MCF 10A (cell line): ENCODE measurements around the gene KCNC2. TPM values are rescaled to one million over a fixed set of nuclear protein-coding genes. Genes with fewer than 3 reads are reported as not detected.

Experiments used
- BruUV-seq: library from RNA; stranded (reverse); fragments of 400-500 nt; replicated peaks from 2 replicates; lab custom pipeline; 2021; lab: Mats Ljungman, UMichigan
- CTCF ChIA-PET: fragments of 300-600 bp; sonication (Branson Sonifier 250); formaldehyde crosslinking; extraction: SDS; loops from one replicate; lab custom pipeline; 2021; ENCODE audit warnings: antibody characterized with exemption, inconsistent platforms; lab: Yijun Ruan, JAX
- POLR2A ChIA-PET: fragments of 300-600, 350-650 bp; sonication (Branson Sonifier 250); formaldehyde crosslinking; extraction: SDS; loops from one replicate; lab custom pipeline; 2020; ENCODE audit warnings: antibody characterized with exemption, inconsistent platforms; lab: Yijun Ruan, JAX
- DNase-seq: peaks from one replicate; pipeline ENCODE4 v3.0.0-alpha.2; 2018; ENCODE audit not compliant: unreplicated experiment
- H3K27ac Mint-ChIP-seq: one replicate; pipeline ENCODE4 v1.8.0; 2022; ENCODE audit warnings: mild to moderate bottlenecking, low read depth, mixed read lengths; ENCODE audit not compliant: unreplicated experiment
- H3K27me3 Mint-ChIP-seq: one replicate; pipeline ENCODE4 v1.8.0; 2022; ENCODE audit warnings: mixed read lengths; ENCODE audit not compliant: insufficient read depth, unreplicated experiment
- H3K36me3 Mint-ChIP-seq: one replicate; pipeline ENCODE4 v1.8.0; 2022; ENCODE audit warnings: mild to moderate bottlenecking, moderate library complexity, mixed read lengths; ENCODE audit not compliant: insufficient read depth, unreplicated experiment
- H3K4me1 Mint-ChIP-seq: one replicate; pipeline ENCODE4 v1.8.0; 2022; ENCODE audit warnings: mixed read lengths; ENCODE audit not compliant: insufficient read depth, unreplicated experiment
- H3K4me3 Mint-ChIP-seq: one replicate; pipeline ENCODE4 v1.8.0; 2022; ENCODE audit warnings: mild to moderate bottlenecking, moderate library complexity, mixed read lengths; ENCODE audit not compliant: unreplicated experiment
- H3K9me3 Mint-ChIP-seq: one replicate; pipeline ENCODE4 v1.8.0; 2022; ENCODE audit warnings: mixed read lengths; ENCODE audit not compliant: unreplicated experiment
- intact Hi-C: fragments of 100-400 bp; cut with micrococcal nuclease; formaldehyde crosslinking; loops from 2 replicates; pipeline ENCODE4 v1.14.1; 2022
- total RNA-seq: library from RNA; stranded (reverse); gene quantifications from 2 replicates; pipeline ENCODE4 v1.2.3, GENCODE V29; 2022
- TF ChIP-seq, protein P1 (sequence below): fragments of 200-600 bp; IDR thresholded peaks from one replicate; pipeline ENCODE4 v1.8.0; 2022; ENCODE audit warnings: antibody characterized with exemption, mild to moderate bottlenecking; ENCODE audit not compliant: unreplicated experiment

The KCNC2 gene
- total RNA-seq, 1 experiment from 2014 or later, result not detected

DNA sequence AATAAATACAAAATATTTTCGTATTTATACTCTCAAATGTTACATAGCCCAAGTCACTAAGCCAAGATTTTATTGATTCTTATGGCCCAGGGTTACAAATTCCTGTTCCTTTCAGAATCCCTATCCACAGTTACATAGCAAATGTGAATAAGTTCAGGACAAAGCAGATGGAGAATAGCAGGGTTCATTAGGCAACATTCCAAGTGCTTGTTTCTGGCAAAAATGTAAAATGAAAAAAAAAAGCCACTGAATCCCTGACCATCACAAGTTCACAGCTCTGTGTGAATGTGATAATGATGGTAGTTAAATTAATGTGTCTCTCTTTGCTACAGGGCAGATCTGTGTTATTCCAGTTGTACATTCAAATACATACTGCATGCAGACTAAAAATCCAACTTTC is 74.6 kb downstream of the KCNC2 start:
- DNase-seq, result no peak
- intact Hi-C loops, result no loop called here
- Mint-ChIP-seq H3K27me3 (no peaks in the 10 kb centered on the region), H3K36me3 (no peaks in the 10 kb centered on the region), H3K4me1 (peaks cover 24% of the 10 kb centered on the region), H3K4me3 (no peak overlapping the region), H3K9me3 (peaks cover 7% of the 10 kb centered on the region), H3K27ac (no peak overlapping the region)
- BruUV-seq, result no TSS peak
- CTCF ChIA-PET, result interaction anchor here (0.6 kb wide), 2 partner anchors 15 to 24 kb away, joined by 3 to 4 read pairs; no protein-coding TSS in a partner anchor
- TF ChIP-seq, protein P1, sequence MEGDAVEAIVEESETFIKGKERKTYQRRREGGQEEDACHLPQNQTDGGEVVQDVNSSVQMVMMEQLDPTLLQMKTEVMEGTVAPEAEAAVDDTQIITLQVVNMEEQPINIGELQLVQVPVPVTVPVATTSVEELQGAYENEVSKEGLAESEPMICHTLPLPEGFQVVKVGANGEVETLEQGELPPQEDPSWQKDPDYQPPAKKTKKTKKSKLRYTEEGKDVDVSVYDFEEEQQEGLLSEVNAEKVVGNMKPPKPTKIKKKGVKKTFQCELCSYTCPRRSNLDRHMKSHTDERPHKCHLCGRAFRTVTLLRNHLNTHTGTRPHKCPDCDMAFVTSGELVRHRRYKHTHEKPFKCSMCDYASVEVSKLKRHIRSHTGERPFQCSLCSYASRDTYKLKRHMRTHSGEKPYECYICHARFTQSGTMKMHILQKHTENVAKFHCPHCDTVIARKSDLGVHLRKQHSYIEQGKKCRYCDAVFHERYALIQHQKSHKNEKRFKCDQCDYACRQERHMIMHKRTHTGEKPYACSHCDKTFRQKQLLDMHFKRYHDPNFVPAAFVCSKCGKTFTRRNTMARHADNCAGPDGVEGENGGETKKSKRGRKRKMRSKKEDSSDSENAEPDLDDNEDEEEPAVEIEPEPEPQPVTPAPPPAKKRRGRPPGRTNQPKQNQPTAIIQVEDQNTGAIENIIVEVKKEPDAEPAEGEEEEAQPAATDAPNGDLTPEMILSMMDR, result no peak
- POLR2A ChIA-PET, result interaction anchor here (0.6 kb wide), 1 partner anchor 14 kb away, joined by 3 read pairs; no protein-coding TSS in a partner anchor

DNA sequence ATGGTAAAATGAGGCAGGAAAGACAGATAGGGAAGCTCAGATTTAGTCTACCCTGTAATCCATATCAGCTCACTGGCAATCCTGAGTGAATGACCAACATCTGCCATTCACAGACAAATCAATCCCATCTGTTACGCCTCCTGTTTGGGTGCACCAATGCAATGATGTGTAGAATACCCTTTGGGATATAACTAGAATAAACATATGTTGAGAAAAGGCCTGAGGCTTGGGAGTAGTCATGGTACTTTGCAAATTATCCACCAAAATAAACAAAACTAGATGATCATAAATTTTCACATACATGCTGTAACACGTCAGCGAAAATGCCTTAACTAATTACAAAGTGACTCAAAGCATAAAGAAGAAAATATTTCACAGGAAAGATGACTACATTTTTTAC is 78.8 kb downstream of the KCNC2 start:
- peak overlapping the region; percentile 74 for H3K27ac Mint-ChIP-seq
- H3K27me3 Mint-ChIP-seq, result no peaks in the 10 kb centered on the region
- H3K36me3 Mint-ChIP-seq, result no peaks in the 10 kb centered on the region
- no peak overlapping the region for H3K4me3 Mint-ChIP-seq
- H3K4me1 Mint-ChIP-seq, result peaks cover 17% of the 10 kb centered on the region
- TF ChIP-seq, protein P1, result no peak
- no TSS peak for BruUV-seq
- ChIA-PET CTCF (interaction anchor here (0.5 to 0.6 kb wide), 4 partner anchors 76 to 149 kb away, joined by 3 to 4 read pairs (median 3); no protein-coding TSS in a partner anchor), POLR2A (interaction anchor here (0.6 to 1.4 kb wide), 4 partner anchors 10 to 886 kb away, joined by 3 to 12 read pairs (median 4); no protein-coding TSS in a partner anchor)
- no peaks in the 10 kb centered on the region for H3K9me3 Mint-ChIP-seq
- peak; percentile 86 for DNase-seq
- intact Hi-C loops, result no loop called here

DNA sequence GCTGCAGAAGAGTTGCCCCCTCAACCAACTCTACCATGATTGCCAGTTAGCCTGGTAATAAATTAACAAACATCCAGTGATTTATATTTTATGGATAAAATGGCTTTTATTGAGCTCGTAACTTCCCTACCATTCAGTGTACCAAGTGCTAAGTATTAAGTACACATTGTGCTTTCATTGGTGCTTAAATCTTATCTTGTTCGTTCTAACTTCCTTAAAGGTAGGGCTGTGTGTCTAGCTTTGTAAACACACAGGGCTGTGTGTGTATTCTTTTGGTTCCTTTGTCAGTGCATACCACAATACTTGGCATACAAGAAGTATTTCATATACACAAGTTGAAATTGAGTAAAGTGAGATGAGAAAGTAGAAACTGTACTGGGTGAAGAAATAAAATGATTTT is 80.4 kb downstream of the KCNC2 start:
- BruUV-seq, result no TSS peak
- POLR2A ChIA-PET, result interaction anchor here (1.0 kb wide), 1 partner anchor 9 kb away, joined by 4 read pairs; no protein-coding TSS in a partner anchor

DNA sequence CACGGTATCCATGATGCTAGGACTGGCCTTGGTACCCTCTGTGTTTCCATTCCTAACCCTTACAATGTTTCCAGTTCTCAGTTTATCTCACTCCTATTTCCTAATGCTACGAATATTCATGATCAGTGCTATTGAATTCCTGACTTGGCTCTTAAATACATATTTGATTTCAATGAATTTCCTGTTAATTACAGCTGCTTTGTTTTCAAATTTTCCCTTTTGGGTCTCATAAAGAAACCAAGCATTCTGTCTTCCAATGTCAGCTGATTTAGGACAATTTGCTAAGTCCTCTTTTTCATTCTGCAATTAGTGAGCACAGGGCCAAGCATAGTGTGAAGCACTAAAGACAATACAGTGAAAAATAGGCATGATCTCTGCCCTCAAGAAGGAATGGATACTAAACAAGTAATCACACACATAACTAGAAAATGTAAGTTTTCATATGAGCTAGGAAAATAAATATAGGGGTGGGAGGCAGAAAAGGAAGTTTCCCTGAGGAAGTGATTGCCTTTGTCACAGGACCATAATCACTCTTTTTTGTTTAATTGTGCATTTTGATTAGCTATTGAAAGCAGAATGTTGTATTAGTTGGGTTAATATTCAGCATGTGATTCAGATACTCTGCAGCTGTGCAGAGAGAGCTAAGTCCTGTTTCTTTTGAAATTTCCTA is 88.5 kb downstream of the KCNC2 start:
- peaks cover 14% of the 10 kb centered on the region for H3K4me1 Mint-ChIP-seq
- CTCF ChIA-PET, result interaction anchor here (0.9 to 1.3 kb wide), 4 partner anchors 55 to 271 kb away, joined by 3 read pairs; no protein-coding TSS in a partner anchor
- POLR2A ChIA-PET, result interaction anchor here (1.0 to 2.2 kb wide), 6 partner anchors 8 to 359 kb away, joined by 3 to 12 read pairs (median 4); no protein-coding TSS in a partner anchor
- no peaks in the 10 kb centered on the region for H3K27me3 Mint-ChIP-seq
- H3K4me3 Mint-ChIP-seq, result no peak overlapping the region
- no peak overlapping the region for H3K27ac Mint-ChIP-seq
- no peaks in the 10 kb centered on the region for H3K36me3 Mint-ChIP-seq
- H3K9me3 Mint-ChIP-seq, result no peaks in the 10 kb centered on the region
- intact Hi-C loops, result no loop called here
- BruUV-seq, result no TSS peak
- DNase-seq, result no peak
- TF ChIP-seq, protein P1, result no peak

More for the DNA sequence above, 80.4 kb downstream of the KCNC2 start:
- intact Hi-C loops, result no loop called here
- H3K27ac Mint-ChIP-seq, result no peak overlapping the region
- CTCF ChIA-PET, result interaction anchor here (0.6 kb wide), 1 partner anchor 279 kb away, joined by 4 read pairs; no protein-coding TSS in a partner anchor
- peaks cover 17% of the 10 kb centered on the region for H3K4me1 Mint-ChIP-seq
- no peaks in the 10 kb centered on the region for H3K36me3 Mint-ChIP-seq
- TF ChIP-seq, protein P1, result no peak
- DNase-seq, result no peak
- H3K9me3 Mint-ChIP-seq, result no peaks in the 10 kb centered on the region
- H3K4me3 Mint-ChIP-seq, result no peak overlapping the region
- no peaks in the 10 kb centered on the region for H3K27me3 Mint-ChIP-seq
